Limb (tissue), 2 donors: ENCODE measurements around the gene PPARA.

Source experiments
- DNase-seq, 2 donors: peaks; one replicate each; pipeline ENCODE4 v3.0.0-alpha.2; 2016; ENCODE audit errors: extremely low spot score in 2 of 2

Gene PPARA

DNA sequence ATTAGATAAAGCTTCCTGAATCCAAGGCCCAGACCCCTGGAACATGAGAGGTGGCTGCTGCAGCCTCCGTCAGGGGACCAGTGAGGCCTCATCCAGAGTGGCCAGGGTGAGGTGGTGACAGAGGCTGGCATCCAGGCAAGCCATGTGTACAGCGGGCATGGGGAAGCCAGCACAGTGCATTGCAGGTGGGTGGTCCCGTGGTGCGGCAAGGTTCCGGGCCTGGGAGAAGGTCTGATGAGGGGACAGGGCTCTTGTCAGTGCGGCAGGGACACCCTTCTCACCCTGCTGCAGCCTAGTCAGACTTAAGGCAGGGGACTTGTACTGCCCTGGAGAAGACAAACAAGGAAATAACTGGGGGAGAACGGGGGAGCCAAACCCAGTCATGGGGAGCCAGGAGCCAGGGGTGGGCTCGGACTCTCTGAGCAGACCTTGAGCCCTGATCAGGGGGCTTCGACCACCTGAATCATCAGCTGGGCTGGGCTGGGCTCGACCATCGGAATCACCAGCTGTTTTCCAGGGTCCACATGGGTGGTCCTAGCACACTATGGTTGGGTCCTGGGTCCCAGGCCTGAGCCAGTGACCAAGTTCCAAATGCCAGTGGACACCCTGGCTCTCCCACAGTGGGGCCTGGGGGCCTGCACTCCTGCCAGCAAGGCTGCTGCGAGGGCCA lies 122.6 kb downstream of the PPARA start:
- DNase-seq: no peak

DNA sequence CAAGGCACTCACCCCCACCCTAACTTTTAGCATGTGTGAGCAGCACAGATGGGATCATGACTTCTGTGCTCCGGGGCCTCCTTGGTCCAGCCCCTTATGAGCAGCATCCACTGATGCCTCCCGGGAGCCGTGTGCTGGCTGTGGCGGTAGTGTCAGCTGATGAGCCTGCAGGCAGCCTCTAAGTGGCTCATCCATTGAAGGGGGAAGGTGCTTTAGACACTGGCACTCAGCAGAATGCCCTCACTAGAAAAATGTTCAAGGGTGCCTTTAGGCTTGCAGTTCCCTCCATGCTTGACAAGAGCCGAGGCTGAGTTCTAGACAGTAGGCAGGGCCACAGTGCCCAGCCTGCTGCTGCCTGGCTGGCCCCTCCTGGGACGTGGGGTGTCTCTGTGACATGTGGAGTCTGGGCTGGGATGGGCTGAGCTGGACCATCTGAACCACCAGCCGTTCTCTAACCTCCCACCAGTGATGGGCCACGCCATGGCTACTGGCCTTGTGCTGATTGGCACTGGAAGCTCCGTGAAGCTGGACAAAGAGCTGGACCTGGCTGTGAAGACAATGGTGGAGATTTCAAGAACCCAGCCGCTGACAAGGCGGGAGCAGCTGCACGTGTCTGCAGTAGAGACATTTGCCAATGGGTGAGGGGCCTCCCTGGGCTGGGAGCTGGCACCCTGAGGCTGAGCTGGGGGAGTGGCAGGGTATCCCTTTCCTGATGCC lies 123.3 kb downstream of the PPARA start:
- no peak for DNase-seq

DNA sequence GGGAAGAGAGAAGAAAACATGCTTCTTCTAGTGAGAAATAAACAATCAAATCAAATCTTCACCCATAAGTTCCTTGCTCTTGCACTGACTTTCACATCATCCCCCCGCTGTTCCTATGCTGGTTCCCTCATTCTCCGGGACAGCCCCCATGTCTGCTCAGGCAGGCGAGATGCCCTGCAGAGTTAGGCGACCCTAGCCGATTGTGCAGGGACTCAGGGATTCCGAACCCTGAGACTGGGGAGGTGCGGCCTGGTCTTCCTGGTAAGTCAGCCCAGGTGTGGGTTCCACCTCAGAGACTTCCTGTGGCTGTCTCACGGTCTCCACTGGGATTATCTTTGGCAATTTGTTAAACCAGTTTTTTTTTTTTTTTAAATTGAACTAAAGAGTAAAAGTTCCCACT lies 124.1 kb downstream of the PPARA start:
- DNase-seq: no peak

DNA sequence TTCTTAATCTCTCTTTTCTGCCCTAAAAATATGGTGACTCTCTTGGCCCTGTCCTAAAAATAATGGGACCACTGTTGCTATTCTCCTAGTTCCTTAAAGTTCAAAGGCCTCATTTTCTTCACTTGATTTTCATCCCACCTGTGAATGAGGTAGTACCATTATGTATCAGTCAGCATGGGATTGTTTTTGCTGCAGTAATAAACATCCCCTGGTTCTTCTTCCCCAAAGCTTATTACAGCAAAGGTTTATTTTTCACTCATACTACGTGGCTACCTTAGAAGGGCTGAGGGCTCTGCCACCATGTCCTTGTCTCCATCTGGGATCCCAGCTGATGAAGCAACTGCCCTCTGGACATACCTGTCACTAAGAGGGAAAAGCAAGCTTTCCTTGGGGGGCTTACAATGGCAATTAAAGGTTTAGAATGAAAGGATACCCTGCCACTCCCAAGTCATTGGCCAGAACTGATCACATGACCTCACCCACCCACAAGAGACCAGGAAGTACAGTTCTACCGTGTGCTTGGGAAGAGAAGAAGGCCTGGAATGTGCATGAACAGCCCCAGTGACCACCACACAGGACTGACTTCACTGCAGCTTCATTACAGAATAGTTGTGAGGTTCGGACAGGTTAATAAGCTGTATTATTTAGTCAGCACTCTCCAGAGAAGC lies 125.3 kb downstream of the PPARA start:
- DNase-seq: no peak

DNA sequence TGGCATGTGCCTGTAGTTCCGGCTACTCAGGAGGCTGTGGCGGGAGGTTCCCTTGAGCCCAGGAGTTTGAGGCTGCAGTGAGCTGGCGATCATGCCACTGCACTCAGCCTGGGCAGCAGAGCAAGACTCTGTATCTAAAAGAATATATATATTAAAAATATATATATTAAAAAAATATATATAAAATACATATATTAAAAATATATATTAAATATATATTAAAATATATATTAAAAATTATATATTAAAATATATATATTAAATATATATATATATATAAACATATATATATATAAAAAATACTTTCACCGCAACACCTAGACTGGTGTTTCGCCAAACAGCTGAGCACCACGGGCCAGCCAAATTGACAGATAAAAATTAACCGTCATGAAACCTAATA lies 126.2 kb downstream of the PPARA start:
- DNase-seq: no peak

DNA sequence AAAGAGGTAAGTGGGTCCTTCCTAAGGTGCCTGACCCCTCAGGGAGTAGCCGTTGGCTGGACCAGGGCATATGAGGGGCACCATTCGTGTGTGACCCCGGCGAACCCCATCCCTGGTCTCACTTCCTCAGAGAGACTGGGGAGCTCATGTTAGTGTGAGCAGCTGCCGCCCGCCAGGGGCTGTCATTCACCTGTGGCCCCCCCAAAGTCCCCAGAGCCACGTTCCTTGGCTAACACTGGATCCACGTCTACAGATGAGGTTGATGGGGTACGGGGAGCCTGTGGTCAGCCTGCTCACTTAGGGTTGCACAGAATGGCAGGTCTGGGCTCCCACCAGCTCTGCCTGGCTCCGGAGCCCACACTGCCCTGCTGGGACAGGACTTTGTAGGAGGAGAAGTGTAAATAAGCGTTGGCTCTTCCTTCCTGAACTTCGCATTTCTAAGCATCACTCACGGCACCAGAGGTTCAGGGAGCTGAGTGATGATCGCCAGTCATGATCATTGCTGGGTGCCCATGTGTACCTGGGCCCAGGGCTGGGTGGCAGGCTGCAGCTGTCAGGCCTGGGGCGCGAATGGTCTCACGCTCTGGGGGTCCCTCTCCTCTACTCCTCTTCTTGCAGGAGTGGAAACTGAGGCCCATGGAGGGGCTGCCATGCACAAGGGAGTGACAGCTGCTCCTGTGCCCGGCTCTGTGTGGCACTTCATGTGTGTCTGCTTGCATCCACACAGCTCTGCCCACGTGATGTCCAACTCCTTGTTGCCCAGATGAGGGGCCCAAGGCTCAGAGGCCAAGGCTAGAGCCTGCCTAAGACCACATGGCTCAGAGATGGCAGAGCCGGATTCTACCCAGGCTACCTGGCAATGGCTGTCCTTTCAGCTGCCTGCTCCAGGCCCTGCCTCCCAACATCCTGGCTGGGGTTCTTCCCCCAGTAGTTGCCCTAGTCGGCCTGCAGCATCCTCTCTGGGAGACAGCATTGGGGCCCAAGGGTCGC lies 128.6 kb downstream of the PPARA start:
- no peak for DNase-seq

DNA sequence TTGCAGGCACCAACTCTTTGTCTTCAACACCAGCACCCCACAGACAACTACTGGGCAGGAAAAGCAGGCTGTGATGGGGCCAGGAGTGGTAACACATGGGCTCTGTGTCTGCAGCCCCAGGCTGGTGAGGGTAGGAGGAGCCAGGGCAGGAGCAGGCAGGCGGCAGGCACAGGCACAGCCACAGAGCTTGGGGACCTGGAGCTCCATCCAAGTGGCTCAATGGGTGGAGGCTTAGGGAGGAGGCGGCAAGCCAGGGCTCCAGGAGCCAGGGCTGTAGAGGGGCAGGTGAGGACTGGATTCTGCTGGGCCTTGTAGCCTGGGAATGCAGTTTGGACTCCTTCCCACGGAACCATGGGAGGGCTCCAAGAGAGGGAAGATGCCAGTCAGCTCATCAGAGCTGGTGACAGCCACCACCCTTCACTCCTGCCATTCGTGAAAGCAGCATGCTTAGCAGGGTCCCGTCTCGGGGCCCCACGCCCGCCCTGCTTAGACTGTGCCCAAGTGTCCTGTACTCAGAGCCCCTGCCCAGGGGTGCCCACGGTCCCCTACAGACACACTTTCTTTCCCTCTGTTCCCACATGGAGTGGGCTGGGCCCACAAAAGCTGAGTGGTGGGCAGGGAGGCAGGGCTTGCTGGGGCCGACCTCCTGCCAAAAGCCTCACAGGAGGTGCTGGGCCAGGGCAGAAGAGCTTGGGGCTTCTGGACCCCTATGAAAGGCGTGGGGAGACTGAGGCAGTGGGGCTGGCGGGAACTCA lies 129.9 kb downstream of the PPARA start:
- DNase-seq: no peak

DNA sequence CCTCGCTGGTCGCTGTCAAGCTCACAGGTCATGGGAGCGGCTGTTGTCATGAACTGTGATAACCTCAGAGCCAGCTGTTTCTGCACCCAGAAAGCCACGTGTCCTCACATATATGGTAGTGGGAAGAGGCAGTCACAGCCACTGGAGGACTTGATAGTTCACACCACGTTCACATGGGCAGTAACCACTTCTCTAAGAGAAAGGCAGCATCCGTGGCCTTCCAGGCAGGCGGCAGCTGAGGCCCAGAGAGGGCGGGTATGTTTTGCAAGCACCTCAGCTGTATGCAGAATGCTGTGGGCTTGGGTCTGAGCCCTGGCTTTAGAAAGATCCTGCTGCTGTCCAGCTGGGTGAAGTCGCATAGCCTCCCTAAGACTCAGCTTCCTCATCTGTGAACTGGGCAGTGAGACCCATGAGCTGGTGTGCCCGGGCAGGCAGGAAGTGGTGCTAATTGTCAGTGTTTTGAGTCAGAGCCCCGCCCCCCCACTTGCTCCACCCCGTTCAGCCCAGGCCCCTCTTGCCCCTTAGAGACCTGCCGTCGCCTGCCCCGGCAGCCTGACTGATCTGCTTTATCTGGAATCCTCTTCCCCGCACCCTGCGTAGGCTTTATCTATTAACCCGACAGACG lies 130.8 kb downstream of the PPARA start:
- DNase-seq: no peak

DNA sequence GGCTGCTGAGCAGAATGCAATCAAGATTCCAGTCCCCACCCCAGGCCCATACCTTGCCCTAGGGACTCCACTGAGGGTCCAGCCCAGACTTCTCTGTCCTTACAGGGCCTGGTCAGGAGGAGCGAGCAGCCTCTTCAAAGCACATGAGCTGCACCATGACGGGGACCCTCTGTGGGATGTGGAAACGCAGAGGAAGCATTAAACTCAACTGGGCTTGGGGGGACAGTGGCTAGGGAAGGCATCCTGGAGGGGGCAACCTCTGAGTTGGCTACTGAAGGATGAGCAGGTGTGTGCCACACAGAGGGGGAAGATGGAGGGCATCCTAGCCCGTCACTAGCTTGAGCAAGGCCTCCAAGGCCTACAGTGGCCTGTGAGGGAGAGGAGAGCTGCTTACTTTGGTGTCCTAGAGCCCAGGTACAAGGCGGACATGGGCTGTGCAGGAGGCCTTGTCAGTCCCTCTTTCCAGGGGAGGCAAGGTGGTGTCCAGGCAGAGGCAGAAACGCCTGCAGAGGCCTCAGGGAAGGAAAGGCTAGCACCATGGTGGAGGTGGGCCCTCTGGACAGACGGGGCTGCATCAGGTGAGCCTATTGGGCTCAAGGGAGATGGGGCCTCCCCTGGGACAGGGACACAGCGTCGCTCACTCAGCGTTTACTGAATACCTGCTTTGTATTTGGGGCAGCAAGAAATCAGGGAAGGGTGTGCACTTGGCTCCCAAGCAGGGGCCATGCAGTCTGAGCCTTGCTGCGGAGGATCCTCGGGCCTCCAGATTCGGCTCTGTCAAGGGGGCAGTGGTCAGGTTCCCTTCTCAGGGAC lies 131.7 kb downstream of the PPARA start:
- DNase-seq: no peak

DNA sequence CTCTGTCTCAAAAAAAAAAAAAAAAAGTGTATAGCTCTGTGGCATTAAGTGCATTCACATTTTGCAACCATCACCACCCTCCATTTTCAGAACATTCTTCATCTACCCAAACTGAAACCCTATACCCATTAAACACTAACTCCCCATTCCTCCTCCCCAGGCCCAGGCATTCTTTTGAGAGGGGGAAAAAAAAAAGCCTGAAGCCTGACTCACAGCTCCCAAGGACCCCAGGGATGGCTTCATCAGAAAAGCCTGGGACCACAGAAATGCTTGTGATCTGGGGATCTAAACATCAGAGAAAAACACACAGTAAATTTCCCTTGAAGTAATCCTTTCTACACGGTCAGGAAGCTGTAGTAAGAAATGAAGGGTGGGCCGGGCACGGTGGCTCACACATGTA lies 135.7 kb downstream of the PPARA start:
- DNase-seq: no peak

DNA sequence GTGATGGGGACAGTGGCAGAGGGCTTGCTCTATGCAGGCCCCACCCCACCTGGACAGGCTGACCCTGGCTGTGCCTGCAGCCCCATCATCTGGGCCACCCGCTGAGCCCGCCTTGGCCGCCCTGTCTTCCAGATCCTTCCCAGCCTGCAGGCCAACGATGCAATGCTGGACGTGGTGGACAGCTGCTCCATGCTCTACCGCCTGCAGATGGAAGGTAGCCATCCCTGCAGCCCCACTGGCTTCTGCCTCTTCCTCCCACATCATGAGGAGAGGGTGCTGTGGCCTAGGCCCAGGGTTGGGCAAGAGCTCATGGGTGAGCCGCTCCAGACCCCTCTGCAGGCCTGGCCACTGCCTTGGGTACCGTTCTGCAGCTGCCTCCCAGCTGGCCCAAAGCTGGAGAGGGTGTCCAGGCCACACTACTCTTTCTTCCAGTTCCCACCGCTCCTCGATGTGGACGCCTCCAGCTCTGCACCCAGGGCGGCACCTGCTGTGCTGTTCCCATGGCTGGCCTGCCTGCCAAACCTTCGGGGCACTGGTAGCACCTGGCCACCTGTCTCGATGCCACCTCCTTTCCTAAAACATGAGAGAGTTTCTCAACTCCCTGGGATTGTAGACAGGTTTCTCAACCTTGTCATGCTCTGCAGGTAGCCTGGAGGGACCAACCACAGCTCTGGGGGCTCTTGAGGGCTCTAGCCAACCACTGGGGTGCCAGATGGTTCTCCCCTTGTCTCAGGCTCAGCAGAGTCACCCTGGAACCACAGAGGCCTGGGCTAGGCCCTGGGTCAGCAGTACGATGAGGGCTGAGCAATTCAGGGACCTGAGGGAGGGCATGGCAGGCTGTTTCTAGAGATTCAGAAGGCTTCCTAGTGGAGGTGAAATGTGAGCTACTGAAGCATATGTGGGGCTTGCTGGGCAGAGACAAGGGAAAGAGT lies 136.9 kb downstream of the PPARA start:
- DNase-seq: no peak

DNA sequence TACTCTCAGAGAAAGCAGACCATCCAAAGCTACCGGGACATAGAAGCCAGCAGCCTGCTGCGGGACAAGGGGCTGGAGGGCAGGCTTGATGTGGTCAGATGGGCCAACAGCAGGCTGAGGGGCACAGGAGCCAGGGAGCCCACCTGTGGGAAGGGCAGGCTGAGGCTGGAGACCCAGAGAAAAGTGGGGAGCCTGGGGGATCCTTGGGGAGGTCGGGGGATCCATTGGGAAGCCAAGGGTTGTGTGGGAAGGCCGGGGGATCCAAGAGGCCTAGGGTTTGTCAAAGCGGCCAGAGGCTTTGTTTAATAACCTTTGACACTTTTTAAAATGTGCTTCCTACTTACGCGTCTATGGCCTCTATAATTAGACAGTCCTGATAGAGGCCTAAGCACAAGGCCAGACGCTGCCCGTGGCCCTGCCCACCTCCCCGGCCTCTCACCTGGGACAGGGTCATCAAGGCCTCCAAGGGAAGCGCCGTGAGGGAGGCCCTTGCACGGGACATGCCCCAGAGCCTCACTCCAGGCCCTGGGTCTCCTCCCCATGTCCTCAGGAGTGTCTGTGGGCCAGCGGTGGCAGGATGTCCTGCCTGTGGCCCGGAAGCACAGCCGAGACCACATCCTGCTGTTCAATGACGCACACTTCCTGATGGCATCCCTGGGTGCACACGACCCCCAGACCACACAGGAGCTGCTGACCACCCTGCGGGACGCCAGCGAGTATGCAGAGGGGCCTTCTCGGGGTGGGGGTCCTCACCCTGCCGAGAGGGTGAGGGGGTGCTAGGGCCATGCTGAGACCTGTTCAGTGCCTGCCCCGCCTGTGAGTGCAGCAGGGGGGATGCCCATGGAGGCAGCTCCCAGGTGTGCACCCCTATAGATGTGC lies 137.8 kb downstream of the PPARA start:
- no peak for DNase-seq

DNA sequence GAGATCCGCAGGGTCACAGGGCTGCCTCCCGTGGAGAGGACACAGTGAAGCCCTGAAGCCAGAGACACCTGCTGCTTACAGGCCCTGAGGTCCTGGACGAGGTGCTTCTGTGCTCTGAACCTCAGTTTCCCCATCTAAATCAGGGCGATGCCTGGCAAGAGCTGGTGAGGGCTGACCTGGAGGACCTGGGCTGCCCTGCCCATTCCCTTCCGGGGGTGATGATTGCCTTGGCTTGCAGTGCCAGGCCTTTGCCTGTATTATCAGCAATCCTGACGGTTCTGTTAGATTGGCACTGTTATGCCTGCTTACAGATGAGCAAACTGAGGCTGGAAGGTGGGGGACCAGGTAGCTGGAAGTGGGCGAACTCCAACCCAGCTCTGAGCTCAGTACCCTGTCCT lies 138.5 kb downstream of the PPARA start:
- no peak for DNase-seq

DNA sequence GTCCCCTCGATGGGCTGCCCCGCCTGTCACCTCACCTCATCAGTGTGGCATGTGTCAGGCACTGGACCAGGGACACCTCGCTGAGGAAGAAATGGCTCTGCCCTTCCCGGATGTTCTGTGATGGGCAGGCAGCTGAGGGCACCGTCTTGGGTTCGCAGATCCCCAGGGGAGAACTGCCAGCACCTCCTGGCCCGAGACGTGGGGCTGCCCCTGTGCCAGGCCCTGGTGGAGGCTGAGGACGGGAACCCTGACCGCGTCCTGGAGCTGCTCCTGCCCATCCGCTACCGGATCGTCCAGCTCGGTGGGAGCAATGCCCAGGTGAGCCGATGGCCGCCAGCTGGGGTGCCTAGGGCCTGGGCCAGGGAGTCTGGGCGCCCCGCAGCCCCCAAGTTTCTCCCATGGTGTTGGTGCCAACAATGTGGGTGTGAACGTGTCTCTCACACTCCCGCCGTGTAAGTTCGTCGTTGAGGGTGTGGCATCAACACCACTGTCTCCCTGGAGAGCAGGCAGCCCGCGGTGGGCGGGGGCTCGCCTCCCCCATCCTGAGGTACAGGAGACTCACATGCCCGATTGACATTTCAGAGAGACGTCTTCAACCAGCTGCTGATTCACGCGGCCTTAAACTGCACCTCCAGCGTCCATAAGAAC lies 139.0 kb downstream of the PPARA start:
- DNase-seq: no peak

DNA sequence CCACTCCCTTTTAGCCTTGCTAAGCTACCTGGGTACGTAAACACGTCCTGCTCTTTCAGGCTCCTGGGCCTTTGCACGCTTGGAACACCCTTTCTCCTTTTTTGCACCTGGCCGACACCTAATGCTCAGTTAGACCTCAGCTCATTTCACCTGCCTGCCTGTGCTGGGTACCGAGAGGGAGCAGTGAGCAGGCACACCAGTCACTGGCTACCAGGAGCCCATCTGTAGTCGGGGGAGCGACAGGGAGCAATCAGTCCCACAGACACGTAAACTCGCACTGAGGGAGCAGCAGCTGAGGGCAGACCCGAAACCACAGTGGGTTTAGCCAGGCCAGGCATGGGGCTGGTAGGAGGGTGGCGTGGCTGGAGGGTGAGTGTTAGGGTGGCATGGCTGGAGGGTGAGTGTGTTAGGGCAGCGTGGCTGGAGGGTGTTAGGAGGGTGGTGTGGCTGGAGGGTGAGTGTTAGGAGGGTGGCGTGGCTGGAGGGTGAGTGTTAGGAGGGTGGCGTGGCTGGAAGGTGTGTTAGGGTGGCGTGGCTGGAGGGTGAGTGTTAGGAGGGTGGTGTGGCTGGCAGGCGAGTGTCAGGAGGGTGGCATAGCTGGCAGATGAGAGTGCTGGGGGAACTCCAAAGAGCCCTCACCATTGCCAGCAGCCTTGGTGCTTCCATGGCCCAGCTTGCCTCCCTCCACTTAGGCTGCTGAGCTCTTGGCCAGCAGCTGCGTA lies 140.0 kb downstream of the PPARA start:
- DNase-seq: no peak
